Activated CD8-positive, alpha-beta T cell treated with anti-CD3 and anti-CD28 coated beads for 36 hours (primary cell): ENCODE data around the gene NBEA. TPM values are rescaled to one million over a fixed set of nuclear protein-coding genes. Genes with fewer than 3 reads are reported as not detected.

ENCODE experiments used
- ATAC-seq: fragments of 200-7000 bp; cut with Tn5 transposase; one replicate; pipeline ENCODE4 v1.10.0; 2021; ENCODE audit warnings: mild to moderate bottlenecking, moderate library complexity
- CTCF ChIA-PET: fragments of 350-600 bp; sonication (Branson Sonifier 250); formaldehyde crosslinking; loops from one replicate; lab custom pipeline; 2021; ENCODE audit warnings: antibody characterized with exemption; lab: Charles Lee
- POLR2A ChIA-PET: fragments of 350-600 bp; sonication (Branson Sonifier 250); formaldehyde crosslinking; loops from one replicate; lab custom pipeline; 2021; ENCODE audit warnings: antibody characterized with exemption; lab: Charles Lee
- DNase-seq: peaks from one replicate; pipeline ENCODE4 v3.0.0-alpha.2; 2020
- H3K27ac Mint-ChIP-seq: one replicate; pipeline ENCODE4 v1.8.0; 2021; ENCODE audit warnings: mild to moderate bottlenecking, mixed read lengths
- H3K27me3 Mint-ChIP-seq: one replicate; pipeline ENCODE4 v1.8.0; 2021; ENCODE audit warnings: mixed read lengths
- H3K36me3 Mint-ChIP-seq: one replicate; pipeline ENCODE4 v1.8.0; 2021; ENCODE audit warnings: low read depth, mixed read lengths
- H3K4me1 Mint-ChIP-seq: one replicate; pipeline ENCODE4 v1.8.0; 2021; ENCODE audit warnings: low read depth, mixed read lengths
- H3K4me3 Mint-ChIP-seq: one replicate; pipeline ENCODE4 v1.8.0; 2021; ENCODE audit warnings: mild to moderate bottlenecking, moderate library complexity, mixed read lengths
- H3K9me3 Mint-ChIP-seq: one replicate; pipeline ENCODE4 v1.8.0; 2021; ENCODE audit warnings: mixed read lengths
- intact Hi-C: fragments of 100-400 bp; cut with micrococcal nuclease; formaldehyde crosslinking; loops from one replicate; pipeline ENCODE4 v1.10.0; 2022
- total RNA-seq, 2 experiments: library from RNA; stranded (reverse); gene quantifications; one replicate each; pipeline ENCODE4 v1.2.3, GENCODE V29; 2021
- TF ChIP-seq, protein P1 (sequence below): fragments of 200-600 bp; IDR thresholded peaks from one replicate; pipeline ENCODE4 v1.8.0; 2022; ENCODE audit warnings: antibody characterized with exemption, mild to moderate bottlenecking

The NBEA gene
- total RNA-seq, 2 experiments from 2014 or later: 0.38 to 0.60 TPM

- Mint-ChIP-seq H3K27ac (no peak overlapping the region), H3K36me3 (no peaks in the 10 kb centered on the region), H3K4me3 (no peak overlapping the region), H3K4me1 (no peaks in the 10 kb centered on the region), H3K27me3 (no peaks in the 10 kb centered on the region), H3K9me3 (peaks cover 3% of the 10 kb centered on the region)
- DNase-seq: no peak
- POLR2A ChIA-PET: no interaction called here
- ATAC-seq: no peak
- TF ChIP-seq, protein P1, sequence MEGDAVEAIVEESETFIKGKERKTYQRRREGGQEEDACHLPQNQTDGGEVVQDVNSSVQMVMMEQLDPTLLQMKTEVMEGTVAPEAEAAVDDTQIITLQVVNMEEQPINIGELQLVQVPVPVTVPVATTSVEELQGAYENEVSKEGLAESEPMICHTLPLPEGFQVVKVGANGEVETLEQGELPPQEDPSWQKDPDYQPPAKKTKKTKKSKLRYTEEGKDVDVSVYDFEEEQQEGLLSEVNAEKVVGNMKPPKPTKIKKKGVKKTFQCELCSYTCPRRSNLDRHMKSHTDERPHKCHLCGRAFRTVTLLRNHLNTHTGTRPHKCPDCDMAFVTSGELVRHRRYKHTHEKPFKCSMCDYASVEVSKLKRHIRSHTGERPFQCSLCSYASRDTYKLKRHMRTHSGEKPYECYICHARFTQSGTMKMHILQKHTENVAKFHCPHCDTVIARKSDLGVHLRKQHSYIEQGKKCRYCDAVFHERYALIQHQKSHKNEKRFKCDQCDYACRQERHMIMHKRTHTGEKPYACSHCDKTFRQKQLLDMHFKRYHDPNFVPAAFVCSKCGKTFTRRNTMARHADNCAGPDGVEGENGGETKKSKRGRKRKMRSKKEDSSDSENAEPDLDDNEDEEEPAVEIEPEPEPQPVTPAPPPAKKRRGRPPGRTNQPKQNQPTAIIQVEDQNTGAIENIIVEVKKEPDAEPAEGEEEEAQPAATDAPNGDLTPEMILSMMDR: no peak
- intact Hi-C loops: no loop called here
- CTCF ChIA-PET: no interaction called here
Measured at GRCh38 chr13:35706281-35706680, 764.2 kb downstream of the NBEA start.

GRCh38 chr13:35706721-35707120 lies 764.7 kb downstream of the NBEA start:
- H3K36me3 Mint-ChIP-seq: no peaks in the 10 kb centered on the region
- H3K4me3 Mint-ChIP-seq: no peak overlapping the region
- DNase-seq: no peak
- peaks cover 3% of the 10 kb centered on the region for H3K9me3 Mint-ChIP-seq
- intact Hi-C loops: no loop called here
- ChIA-PET CTCF (no interaction called here), POLR2A (no interaction called here)
- ATAC-seq: no peak
- TF ChIP-seq, protein P1: no peak
- no peaks in the 10 kb centered on the region for H3K4me1 Mint-ChIP-seq
- no peak overlapping the region for H3K27ac Mint-ChIP-seq
- H3K27me3 Mint-ChIP-seq: no peaks in the 10 kb centered on the region

GRCh38 chr13:35711909-35712308 lies 769.8 kb downstream of the NBEA start:
- Mint-ChIP-seq H3K4me1 (no peaks in the 10 kb centered on the region), H3K36me3 (no peaks in the 10 kb centered on the region), H3K27ac (no peak overlapping the region), H3K9me3 (peaks cover 1% of the 10 kb centered on the region), H3K27me3 (no peaks in the 10 kb centered on the region), H3K4me3 (no peak overlapping the region)
- CTCF ChIA-PET: no interaction called here
- intact Hi-C loops: no loop called here
- POLR2A ChIA-PET: no interaction called here
- ATAC-seq (no peak), DNase-seq (no peak)
- TF ChIP-seq, protein P1: no peak

DNA sequence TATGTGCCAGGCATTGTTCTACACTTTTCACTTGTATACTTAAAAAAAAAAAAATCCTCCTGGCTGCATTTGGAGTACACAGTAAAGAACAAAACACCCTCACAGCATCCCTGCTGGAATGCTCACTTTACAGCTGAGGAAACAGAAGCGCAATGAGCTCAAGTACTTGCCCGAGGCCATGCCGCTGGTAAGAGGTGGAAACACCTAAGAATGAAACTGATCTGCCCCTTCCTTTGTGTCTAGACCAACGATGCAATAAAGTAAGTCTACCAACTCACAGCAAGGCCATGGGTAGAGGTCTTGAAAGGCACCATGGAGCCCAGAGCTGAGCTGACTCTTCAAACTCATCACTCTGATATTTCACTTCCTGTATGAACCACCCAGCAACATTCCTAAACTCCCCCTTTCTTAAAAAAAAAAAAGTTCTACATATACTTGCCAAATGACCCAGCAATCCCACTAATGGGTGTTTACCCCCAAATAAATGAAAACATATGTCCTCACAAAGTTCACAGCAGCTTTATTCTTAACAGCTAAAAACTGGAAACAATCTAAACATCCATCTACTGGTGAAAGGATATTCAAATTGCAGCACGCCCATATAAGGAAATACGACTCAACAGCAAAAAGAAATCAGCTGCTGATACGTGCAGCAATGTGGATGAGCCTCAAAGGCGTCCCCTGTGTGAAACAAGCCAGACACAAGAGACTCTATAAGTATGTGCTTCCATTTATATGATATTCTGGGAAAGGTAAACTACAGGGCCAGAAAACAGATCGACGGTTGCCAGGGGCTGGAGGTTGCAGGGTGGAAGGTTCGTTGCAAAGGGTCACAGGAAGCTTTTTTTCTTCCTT lies 771.1 kb downstream of the NBEA start:
- Mint-ChIP-seq H3K36me3 (no peaks in the 10 kb centered on the region), H3K27me3 (no peaks in the 10 kb centered on the region), H3K9me3 (no peaks in the 10 kb centered on the region), H3K4me3 (no peak overlapping the region), H3K27ac (no peak overlapping the region), H3K4me1 (no peaks in the 10 kb centered on the region)
- ChIA-PET POLR2A (interaction anchor here (0.6 kb wide), 1 partner anchor 965 kb away, joined by 3 read pairs; no protein-coding TSS in a partner anchor), CTCF (no interaction called here)
- intact Hi-C loops: no loop called here
- ATAC-seq: no peak
- no peak for DNase-seq
- TF ChIP-seq, protein P1: no peak

DNA sequence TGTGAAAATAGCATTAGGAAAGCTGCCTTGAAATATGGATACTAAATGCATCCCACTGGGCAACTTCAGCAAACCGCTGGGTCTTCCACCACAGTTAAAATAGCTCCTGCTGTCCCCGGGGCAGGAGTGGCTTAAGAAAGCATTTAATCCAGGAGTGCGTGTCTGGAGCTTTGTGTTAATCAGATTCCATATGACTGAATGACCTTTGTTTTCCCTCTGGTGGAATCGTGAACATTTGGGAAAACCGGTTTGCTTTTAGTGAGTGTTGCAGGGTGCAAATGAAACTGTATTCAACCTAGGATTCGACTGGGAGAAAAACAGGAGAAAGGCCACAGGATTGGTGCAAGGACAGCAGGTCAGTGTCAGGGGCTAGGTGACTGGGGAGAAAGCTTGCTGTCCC lies 772.1 kb downstream of the NBEA start:
- Mint-ChIP-seq H3K4me1 (no peaks in the 10 kb centered on the region), H3K4me3 (no peak overlapping the region), H3K27me3 (no peaks in the 10 kb centered on the region), H3K9me3 (no peaks in the 10 kb centered on the region), H3K36me3 (no peaks in the 10 kb centered on the region), H3K27ac (no peak overlapping the region)
- intact Hi-C loops: no loop called here
- CTCF ChIA-PET: no interaction called here
- POLR2A ChIA-PET: interaction anchor here (0.6 kb wide), 1 partner anchor 964 kb away, joined by 3 read pairs; no protein-coding TSS in a partner anchor
- DNase-seq (no peak), ATAC-seq (no peak)
- TF ChIP-seq, protein P1: no peak
